Forelimb muscle (tissue), 1 donor: ENCODE data around the gene UBN2. TPM values are rescaled to one million over a fixed set of nuclear protein-coding genes. Genes with fewer than 3 reads are reported as not detected.
"Not testable (repeated sequence)": the region's sequence is repeated elsewhere in the genome, so short reads cannot be mapped to it uniquely, and the experiment has no call there.

Experiments
- DNase-seq: peaks from one replicate; pipeline ENCODE4 v3.0.0-alpha.2; 2013; ENCODE audit warnings: low read depth
- polyA plus RNA-seq: library from polyadenylated mRNA; unstranded; fragments of 120-200 nt; gene quantifications from one replicate; pipeline ENCODE4 v1.2.1, GENCODE V29; 2013; ENCODE audit not compliant: insufficient read length

Gene UBN2
- polyA plus RNA-seq, 1 donor = 11.3 TPM

DNA sequence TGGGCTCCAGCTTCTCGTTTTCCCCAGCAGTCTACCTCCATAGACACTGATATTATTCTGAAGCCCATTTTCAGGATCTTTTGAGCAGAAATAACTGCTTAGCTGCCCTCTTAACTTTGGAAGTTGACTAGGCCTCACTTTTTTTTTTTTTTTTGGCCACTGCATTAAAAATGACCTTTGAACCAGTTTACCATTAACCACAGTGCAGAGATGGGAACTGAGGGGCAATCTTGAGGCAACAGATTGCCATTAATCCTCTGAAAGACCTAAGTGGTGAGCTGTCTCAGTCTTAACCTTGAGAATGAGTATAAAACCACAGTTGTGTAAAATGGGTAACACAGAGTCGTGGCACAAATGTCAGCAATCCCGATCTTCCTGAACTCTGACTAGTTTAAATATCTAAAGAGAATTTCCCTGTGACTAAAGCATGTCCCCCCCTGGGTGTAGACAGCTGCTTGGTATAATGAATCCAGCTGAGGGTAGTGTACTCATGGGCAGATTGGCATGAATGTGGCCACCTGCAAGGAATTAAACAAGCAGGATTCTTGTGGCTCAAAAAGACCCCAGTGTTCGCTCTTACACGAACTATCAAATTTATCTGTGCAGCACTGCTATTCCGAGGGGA is 64.0 kb downstream of the UBN2 start:
- no peak for DNase-seq

GRCh38 chr7:139297795-139298194 is 66.8 kb downstream of the UBN2 start:
- DNase-seq = no peak

DNA sequence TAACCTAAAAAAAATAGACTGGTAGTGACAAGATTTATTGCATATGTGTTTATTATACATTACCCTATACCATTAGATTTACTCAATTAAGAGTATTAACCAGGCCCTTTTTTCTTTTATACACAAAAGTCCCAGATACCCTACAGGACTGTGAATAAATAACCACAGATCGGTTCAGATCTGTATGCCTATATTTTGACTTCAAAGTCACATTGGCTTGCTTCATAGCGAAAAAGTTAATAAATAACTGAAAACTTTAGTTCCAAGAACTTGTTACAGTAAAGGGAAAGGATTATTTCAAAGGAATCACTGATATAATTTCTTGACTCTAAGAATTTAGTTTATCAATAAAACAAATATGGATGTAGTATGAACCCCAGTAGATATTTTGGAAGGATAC is 68.3 kb downstream of the UBN2 start:
- no peak for DNase-seq

- DNase-seq = no peak
Observed at GRCh38 chr7:139300390-139300789, 69.4 kb downstream of the UBN2 start.

DNA sequence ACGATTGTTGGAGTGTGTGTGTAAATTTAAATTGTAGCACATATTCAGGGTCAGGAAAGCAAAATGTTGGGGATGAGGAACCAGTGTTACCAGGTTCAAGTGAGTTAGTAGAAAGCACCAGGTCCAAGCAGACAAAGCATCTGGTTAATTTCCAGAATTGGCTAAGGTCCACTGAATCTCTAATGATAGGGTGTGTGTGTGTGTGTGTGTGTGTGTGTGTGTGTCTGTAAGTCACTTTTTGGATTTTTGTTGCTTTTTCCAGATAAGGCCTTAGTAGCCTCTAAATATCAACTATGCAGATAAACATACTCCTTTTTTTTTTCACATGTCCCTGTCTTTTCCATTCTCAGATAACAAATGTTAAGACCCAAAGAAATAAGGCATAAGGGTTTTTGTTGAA is 73.5 kb downstream of the UBN2 start:
- no peak for DNase-seq

- DNase-seq = no peak
Observed at GRCh38 chr7:139317939-139318505, 87.0 kb downstream of the UBN2 start.

- no peak for DNase-seq
Observed at GRCh38 chr7:139321071-139321745, 90.2 kb downstream of the UBN2 start.

DNA sequence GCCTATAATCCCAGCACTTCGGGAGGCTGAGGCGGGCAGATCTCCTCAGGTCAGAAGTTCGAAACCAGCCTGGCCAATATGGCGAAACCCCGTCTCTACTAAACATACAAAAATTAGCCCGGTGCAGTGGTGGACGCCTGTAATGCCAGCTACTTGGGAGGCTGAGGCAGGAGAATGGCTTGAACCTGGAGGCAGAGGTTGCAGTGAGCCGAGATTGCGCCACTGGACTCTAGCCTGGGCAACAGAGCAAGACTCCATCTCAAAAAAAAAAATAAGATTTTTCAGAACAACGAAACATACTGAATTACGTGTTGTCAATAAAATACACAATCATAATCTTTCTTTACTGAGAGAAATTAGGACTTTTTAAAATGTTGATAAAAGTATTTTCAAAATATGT is 93.7 kb downstream of the UBN2 start:
- DNase-seq = not testable (repeated sequence)

GRCh38 chr7:139328375-139328774 is 97.3 kb downstream of the UBN2 start:
- DNase-seq = no peak

GRCh38 chr7:139329119-139329518 is 98.1 kb downstream of the UBN2 start:
- no peak for DNase-seq

DNA sequence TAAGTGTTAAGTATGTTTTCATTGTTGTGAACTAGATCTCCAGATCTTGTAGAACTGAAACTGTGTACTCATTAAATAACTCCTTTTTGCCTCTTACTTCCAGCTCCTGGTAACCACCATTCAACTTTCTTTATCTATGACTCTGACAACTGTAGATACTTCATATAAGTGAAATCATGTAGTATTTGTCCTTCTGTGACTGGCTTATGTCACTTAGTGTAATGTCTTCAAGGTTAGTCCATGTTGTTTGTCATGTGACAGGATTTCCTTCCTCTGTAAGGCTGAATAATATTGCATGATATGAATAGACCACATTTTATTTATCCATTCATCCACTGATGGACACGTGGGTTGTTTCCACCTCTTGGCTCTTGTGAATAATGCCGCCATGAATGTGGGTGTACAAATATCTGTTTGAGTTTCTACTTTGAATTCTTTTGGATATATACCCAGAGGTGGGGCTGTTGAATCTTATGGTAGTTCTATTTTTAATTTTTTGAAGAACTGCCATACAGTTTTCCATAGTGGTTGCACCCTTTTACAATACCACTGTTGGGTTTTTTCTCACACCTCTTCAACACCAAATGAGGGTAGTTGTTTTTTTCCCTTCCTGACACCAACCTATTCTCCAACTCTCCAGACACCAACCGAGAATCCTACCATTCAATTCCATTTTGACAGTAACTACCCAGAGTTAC is 99.4 kb downstream of the UBN2 start:
- no peak for DNase-seq

- DNase-seq = no peak
Observed at GRCh38 chr7:139332697-139333359, 101.8 kb downstream of the UBN2 start.

GRCh38 chr7:139333443-139333842 is 102.4 kb downstream of the UBN2 start:
- not testable (repeated sequence) for DNase-seq

DNA sequence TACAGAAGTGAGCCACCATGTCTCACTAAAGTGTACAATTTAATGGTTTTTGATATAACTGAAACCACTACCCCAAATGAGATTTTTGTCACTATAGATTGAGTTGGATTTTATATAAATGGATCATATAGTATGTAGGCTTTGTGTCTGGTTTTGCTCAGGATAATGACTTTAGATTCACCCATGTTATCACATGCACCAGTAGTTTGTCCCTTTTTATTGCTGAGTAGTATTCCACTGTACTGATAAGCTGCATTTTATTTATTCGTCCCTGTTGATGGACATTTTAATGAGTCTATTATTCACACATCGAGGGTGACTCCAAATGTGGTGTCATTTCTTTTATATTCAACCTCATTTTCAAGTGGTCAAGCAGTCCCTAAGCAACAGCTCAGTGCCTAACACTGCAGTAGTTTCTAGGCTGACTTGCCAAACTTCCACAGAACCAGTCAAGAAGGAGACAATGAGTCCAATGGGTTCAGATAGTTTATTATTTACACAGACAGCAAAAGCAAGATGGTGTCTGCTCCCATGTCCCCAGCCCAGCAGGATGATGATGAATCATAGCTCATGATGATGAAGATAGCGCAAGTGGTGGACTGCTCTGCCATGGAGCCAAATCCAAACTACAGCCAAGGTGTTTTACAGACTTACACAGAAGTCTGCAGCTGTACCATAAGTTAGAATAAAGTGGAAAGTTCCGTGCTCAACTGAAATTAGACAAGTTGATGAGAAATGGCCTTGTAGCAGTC is 103.5 kb downstream of the UBN2 start:
- no peak for DNase-seq

DNA sequence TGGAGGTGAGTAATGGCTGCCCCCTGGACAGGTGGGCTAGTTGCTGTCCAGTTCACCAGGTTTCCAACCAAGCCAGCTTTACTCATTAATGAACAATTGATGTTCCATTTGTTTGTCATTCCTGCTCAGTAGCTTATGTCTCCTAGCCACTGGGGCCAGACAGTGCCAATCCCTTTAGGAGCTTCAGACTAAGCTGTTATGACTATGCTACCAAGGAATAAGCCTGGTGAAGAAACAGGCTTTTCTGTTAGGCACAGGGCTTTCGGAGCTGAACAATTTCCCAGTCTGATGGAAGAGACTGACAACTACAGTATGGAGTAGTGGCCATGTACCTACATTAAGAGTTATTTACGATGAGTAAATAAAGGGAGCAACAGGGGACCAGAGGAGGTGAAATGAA is 108.0 kb downstream of the UBN2 start:
- DNase-seq = no peak

- DNase-seq = no peak
Observed at GRCh38 chr7:139339698-139340036, 108.6 kb downstream of the UBN2 start.

GRCh38 chr7:139340037-139340807 is 109.2 kb downstream of the UBN2 start:
- peak; percentile 99 for DNase-seq

DNA sequence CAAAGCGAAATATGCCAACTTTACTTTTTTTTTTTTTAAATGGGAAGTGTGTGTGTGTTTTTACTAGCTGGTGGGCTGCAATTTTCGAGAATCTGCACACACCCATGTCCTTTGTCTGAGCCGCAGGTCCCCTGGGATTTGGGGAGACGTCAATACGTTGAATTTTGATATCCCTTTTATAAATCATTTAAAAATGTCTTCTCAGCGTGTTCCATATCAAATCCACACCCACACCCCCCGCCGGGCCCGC is 109.7 kb downstream of the UBN2 start:
- no peak for DNase-seq

DNA sequence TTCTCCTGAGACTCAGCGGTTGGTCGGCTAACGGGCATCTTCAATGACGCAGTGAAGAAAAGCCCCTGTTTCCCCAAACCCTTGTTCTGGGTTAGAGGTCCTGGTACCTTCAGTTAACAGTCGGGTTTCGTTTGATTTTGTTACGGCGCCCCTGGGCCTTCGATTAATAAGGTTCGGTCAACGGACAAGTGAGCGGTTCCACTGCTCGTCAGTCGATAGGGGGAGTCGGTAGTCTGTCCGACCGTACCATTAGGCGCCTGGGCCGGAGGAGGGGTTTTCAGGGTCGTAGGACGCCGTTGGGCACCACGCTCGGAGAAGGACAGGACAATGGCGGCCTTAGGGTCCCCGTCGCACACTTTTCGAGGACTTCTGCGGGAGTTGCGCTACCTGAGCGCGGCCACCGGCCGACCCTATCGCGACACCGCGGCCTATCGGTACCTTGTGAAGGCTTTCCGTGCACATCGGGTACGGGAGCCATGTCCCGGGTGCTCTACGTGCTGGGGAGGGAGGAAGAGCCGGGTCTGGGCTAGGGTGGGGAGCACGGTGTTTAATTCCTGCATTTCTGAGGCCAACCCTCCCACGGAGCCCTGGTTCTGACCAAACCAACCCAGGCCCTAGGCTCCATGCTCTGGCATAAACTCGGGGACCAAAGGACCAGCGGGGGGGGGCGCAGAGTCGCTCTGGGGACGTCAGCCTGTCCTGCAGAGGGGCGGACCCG is 110.2 kb downstream of the UBN2 start, which contains the start of gene FMC1:
TSS of gene FMC1 (plus strand) at position 280 of the 718 bp plus-strand sequence. CDS start at position 328, 48 bp downstream.
- peak; percentile 86 for DNase-seq

GRCh38 chr7:139341776-139342226 is 110.8 kb downstream of the UBN2 start:
- peak; percentile 73 for DNase-seq
